AG09309 (cell line): ENCODE measurements around the gene TOGARAM2.

ENCODE experiments used
- DNase-seq: peaks from one replicate; pipeline ENCODE4 v3.0.0-alpha.2; 2010; ENCODE audit warnings: low read depth
- H3K4me3 ChIP-seq: 2 replicates; pipeline ENCODE4 v1.5.1; 2011; ENCODE audit warnings: mild to moderate bottlenecking, low read depth, low read length, moderate library complexity; ENCODE audit not compliant: control insufficient read depth
- TF ChIP-seq, protein P1 (sequence below): IDR thresholded peaks from 2 replicates; pipeline ENCODE4 v1.5.1; 2011; ENCODE audit warnings: mild to moderate bottlenecking, low read depth, low read length, inconsistent platforms; ENCODE audit not compliant: insufficient read depth, control insufficient read depth; ENCODE audit errors: missing control alignments

The TOGARAM2 gene

DNA sequence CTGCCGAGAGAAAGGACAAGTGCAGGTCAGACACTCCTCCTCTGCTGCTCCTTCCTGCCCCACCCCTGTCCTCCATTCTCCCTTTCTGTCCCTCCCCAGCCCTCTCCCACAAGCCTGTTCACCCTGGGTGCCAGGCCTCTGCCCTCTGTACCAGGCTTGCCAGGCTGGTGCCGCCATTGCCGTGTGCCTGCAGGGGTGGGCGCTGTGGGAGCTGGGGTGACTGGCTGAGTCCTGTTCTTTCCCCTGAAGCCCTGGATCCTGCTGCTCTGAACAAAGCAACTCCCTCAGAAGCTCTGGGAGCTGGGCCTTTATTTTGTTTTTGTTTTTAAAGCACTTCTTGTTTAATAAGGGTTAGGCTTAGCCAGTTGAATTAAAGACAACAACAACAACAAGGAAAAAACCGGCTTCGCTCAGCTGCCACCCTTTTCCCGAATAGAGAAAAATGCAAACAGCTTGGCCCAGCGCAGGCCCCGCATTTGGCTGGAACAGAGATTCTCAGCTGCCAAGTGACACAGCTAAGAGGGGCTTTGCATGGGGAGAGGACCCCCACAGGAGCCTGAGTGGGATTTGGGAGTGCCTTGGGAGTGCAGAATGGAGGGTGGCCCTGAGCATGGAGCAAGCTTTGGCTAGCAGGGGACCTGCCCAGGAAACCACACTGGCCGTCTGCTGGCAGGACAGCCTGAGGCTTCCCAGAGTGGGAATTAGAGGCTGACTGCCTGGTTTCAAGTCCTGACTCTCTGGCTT, 84.1 kb downstream of the TOGARAM2 start:
- no peak overlapping the region for H3K4me3 ChIP-seq
- TF ChIP-seq, protein P1, sequence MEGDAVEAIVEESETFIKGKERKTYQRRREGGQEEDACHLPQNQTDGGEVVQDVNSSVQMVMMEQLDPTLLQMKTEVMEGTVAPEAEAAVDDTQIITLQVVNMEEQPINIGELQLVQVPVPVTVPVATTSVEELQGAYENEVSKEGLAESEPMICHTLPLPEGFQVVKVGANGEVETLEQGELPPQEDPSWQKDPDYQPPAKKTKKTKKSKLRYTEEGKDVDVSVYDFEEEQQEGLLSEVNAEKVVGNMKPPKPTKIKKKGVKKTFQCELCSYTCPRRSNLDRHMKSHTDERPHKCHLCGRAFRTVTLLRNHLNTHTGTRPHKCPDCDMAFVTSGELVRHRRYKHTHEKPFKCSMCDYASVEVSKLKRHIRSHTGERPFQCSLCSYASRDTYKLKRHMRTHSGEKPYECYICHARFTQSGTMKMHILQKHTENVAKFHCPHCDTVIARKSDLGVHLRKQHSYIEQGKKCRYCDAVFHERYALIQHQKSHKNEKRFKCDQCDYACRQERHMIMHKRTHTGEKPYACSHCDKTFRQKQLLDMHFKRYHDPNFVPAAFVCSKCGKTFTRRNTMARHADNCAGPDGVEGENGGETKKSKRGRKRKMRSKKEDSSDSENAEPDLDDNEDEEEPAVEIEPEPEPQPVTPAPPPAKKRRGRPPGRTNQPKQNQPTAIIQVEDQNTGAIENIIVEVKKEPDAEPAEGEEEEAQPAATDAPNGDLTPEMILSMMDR = no peak
- no peak for DNase-seq

DNA sequence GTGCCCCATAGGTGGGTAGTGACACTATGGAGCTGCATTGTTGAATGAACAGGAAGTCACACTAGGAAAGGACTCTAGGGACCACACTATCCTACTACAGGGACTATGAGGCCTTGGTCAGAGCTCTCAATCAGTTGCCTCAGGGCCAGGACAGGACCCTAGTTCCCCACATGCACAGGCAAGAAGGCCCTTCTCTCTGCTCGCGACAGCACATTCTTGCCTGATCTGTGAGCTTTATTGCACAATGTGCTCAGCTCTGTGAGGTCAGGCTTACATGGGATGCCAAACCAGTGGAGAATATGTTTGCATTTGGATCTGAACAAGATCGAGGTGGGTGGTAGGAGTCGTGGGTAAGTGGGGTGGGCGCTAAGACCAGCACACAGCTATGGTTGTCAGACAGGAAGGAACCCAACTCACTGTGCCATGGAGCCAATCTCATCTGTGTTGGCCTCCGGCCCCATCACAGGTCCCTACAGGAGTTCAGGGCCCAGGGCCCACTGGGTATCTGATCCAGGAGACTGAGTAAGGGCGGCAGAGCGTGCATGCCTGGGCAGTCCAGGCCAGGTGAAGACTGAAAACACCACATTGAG, 85.3 kb downstream of the TOGARAM2 start:
- H3K4me3 ChIP-seq = no peak overlapping the region
- TF ChIP-seq, protein P1 = no peak
- no peak for DNase-seq

DNA sequence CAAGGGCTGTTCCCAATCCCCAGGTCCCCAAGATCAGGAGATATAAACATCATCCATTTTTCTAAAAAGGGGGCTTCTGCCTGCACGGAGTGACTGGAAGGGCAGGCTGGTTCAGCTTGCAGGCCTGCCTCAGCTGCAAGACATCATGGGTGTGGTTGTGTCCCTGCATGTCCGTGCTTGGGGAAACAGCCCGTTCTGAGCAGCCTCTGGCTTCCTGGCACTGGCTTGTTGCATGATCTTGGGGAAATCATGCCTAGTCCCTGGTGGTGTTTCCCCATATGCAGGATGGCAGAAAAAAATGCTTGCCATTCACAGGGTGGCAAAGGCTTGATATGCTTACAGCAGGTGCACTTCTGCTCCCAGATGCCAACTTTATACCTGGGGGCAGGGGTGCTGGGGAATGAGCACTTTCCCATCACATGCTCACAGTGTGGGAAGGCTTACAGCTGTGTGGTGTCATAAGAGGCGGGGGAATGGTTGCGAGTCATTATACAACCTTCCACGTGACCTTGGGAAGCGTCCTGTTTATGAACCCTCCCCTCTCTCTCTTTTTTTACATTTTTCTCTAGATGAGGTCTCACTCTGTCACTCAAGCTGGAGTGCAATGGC, 86.0 kb downstream of the TOGARAM2 start:
- TF ChIP-seq, protein P1 = no peak
- no peak overlapping the region for H3K4me3 ChIP-seq
- DNase-seq = no peak

DNA sequence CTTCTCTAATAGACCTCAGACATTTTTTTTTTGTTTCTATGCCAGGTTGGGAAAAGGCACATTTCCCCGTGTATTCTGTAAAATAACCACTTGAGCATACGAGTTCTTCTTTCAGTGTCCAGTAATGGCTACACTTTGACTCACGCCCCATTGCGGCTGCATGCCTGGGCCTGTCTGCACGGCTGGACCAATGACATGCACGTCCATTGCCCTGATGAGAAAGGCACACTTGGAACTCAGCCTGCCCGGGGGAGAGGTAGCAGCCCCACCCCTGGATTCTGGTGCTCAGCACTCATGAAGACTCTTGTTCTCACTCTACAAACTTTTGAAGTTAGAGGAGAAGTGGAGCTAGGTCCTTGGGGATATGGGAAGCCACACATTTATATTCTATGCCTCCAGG, 87.4 kb downstream of the TOGARAM2 start:
- no peak overlapping the region for H3K4me3 ChIP-seq
- TF ChIP-seq, protein P1 = no peak
- no peak for DNase-seq

DNA sequence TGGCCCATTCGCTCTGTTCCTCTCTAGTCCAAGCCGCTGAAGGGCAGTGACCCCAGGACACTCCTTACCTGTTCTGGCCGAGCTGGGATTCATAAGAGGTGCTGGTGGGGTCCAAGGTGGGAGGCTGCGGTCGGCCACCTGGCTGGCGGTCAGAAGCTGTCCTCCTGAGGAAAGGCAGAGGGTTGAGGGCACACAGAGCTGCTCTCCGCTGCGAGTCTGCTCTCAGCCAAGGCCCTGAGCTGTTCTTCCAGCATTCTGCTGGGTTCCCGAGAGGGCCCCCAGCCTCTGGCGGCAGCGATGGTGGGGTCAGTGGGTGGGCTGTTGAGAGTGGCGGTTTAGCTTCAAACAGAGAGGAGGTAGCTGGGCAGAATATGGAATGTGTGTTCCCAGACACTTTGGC, 89.4 kb downstream of the TOGARAM2 start:
- TF ChIP-seq, protein P1 = no peak
- no peak overlapping the region for H3K4me3 ChIP-seq
- DNase-seq = no peak

DNA sequence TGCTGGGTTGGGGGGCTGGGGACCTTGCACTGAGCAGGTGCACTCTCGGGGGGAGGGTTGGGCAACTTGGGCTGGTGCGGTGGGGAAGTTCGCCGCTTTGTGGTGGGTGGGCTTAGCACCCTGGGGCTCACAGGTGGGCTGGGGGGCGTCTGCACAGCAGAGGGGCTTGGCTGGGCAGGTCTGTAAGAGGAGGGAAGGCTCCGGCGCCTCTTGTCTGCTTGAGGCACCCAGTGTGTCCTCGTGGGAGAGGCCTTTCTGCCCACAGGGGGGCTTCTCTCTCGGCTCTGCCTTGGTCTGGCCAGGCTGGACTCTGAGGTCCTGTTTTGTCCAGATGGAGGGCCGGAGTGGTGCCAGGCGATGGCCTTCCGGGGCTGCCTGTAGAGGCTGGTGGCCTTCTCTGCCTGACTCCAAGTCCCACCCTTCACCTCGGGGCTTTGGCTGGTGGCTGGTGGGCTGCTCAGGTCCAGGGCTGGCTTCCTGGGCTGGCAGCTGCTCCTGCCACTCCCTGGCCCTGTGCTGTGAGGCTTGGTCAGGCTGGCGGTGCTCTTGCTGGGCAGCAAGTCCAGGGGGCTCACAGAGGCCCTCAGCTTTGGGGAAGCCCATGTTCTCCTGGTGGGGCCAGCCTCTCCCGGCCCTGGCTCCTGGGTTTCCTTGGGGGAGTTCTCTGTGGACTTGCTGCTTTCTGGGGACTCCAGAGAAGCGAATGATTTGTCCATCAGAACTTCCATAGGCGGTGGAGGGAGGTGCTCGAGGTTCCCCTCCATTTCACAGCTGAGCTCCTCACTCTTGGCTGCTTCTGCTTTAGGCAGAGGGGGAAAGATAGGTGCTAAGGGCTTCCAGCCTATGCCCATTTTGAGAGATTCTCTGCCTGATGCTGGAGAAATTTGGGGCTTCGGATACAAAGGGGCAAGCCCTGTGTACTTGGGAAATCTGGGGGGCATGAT, 90.2 kb downstream of the TOGARAM2 start:
- H3K4me3 ChIP-seq = no peak overlapping the region
- TF ChIP-seq, protein P1 = no peak
- DNase-seq = no peak
